ES-I3 (cell line): ENCODE data around the gene WASF1.

Source experiments
- H3K36me3 ChIP-seq: 2 replicates; pipeline ENCODE4 v1.6.1; 2013; ENCODE audit warnings: mild to moderate bottlenecking, low read length, control low read depth, moderate library complexity; ENCODE audit not compliant: insufficient read depth
- H3K4me1 ChIP-seq: 2 replicates; pipeline ENCODE4 v1.6.1; 2013; ENCODE audit warnings: mild to moderate bottlenecking, control low read depth, low read length; ENCODE audit not compliant: insufficient read depth
- H3K9ac ChIP-seq: 2 replicates; pipeline ENCODE4 v1.6.1; 2013; ENCODE audit warnings: low read depth, mild to moderate bottlenecking, low read length, moderate library complexity
- H3K9me3 ChIP-seq: 2 replicates; pipeline ENCODE4 v1.6.1; 2013; ENCODE audit warnings: mild to moderate bottlenecking, low read length, moderate library complexity; ENCODE audit not compliant: control insufficient read depth, insufficient read depth

The WASF1 gene

GRCh38 chr6:110053395-110054240 is 125.9 kb downstream of the WASF1 start:
- H3K4me1 ChIP-seq, result no peaks in the 10 kb centered on the region
- no peaks in the 10 kb centered on the region for H3K36me3 ChIP-seq
- no peak overlapping the region for H3K9ac ChIP-seq
- no peaks in the 10 kb centered on the region for H3K9me3 ChIP-seq

GRCh38 chr6:110050440-110050813 is 129.0 kb downstream of the WASF1 start:
- Histone ChIP-seq H3K4me1 (no peaks in the 10 kb centered on the region), H3K9me3 (no peaks in the 10 kb centered on the region; the same call in 1 of the 2 replicates), H3K9ac (no peak overlapping the region), H3K36me3 (no peaks in the 10 kb centered on the region)
